ENCODE data around the gene ALX4.

GRCh38 chr11:44250421-44250820 lies 59.5 kb downstream of the ALX4 start:
- no peak for TF ChIP-seq CTCF (IDR thresholded peaks at IDR 0.05)
- TF ChIP-seq RFX5 (IDR thresholded peaks at IDR 0.05; ENCODE audit: low read length) = no peak
- no peak for TF ChIP-seq EP300 (IDR thresholded peaks at IDR 0.05; ENCODE audit: borderline replicate concordance in 1 of 2, low read depth in 1 of 2, low read length in 1 of 2)
- TF ChIP-seq CHD2 (IDR thresholded peaks at IDR 0.05; ENCODE audit: low read length, partially characterized antibody) = no peak
- no peak for TF ChIP-seq SMC3 (IDR thresholded peaks at IDR 0.05; ENCODE audit: low read depth, low read length)
- TF ChIP-seq JUND (IDR thresholded peaks at IDR 0.05) = no peak
- no peak for TF ChIP-seq SIN3A (IDR thresholded peaks at IDR 0.05; ENCODE audit: borderline replicate concordance, low read depth, low read length)
- TF ChIP-seq RAD21 (IDR thresholded peaks at IDR 0.05; ENCODE audit: low read length) = no peak
- no peak for TF ChIP-seq FOXM1 (IDR thresholded peaks at IDR 0.05; ENCODE audit: low read depth)
- TF ChIP-seq REST (IDR thresholded peaks at IDR 0.05; ENCODE audit: low read depth, low read length) = no peak
- no peak for TF ChIP-seq MEF2A (IDR thresholded peaks at IDR 0.05; ENCODE audit: borderline replicate concordance, low read depth)

All from SK-N-SH (cell line).